HG03558 (cell line): ENCODE data around the gene CTBP1.

Source experiments
- ATAC-seq: cut with Tn5 transposase; IDR thresholded peaks from one replicate; pipeline ENCODE4 v1.9.1; 2021; ENCODE audit warnings: moderate number of reproducible peaks; ENCODE audit not compliant: unreplicated experiment; ENCODE audit errors: extremely low read depth

The CTBP1 gene

GRCh38 chr4:1213336-1213995, 35.5 kb downstream of the CTBP1 start:
- ATAC-seq, result no peak

- ATAC-seq, result no peak
These were observed 36.2 kb downstream of the CTBP1 start for GRCh38 chr4:1212546-1213335.

GRCh38 chr4:1211891-1212545, 36.9 kb downstream of the CTBP1 start:
- ATAC-seq, result no peak

- ATAC-seq, result no peak
These were observed 37.6 kb downstream of the CTBP1 start for GRCh38 chr4:1211371-1211770.

- ATAC-seq, result no peak
These were observed 38.0 kb downstream of the CTBP1 start for GRCh38 chr4:1210971-1211370.

GRCh38 chr4:1210241-1210841, 38.6 kb downstream of the CTBP1 start:
- no peak for ATAC-seq

GRCh38 chr4:1209821-1210220, 39.1 kb downstream of the CTBP1 start:
- no peak for ATAC-seq

GRCh38 chr4:1208970-1209704, 39.8 kb downstream of the CTBP1 start:
- ATAC-seq, result no peak

GRCh38 chr4:1208266-1208961, 40.5 kb downstream of the CTBP1 start:
- ATAC-seq, result no peak

GRCh38 chr4:1207603-1208265, 41.2 kb downstream of the CTBP1 start:
- ATAC-seq, result no peak

- no peak for ATAC-seq
These were observed 41.8 kb downstream of the CTBP1 start for GRCh38 chr4:1207157-1207470.

GRCh38 chr4:1206299-1207156, 42.4 kb downstream of the CTBP1 start:
- ATAC-seq, result no peak

GRCh38 chr4:1205586-1206298, 43.2 kb downstream of the CTBP1 start:
- no peak for ATAC-seq

- no peak for ATAC-seq
These were observed 43.9 kb downstream of the CTBP1 start for GRCh38 chr4:1204828-1205585.

- no peak for ATAC-seq
These were observed 44.6 kb downstream of the CTBP1 start for GRCh38 chr4:1204286-1204827.

- ATAC-seq, result no peak
These were observed 45.8 kb downstream of the CTBP1 start for GRCh38 chr4:1203026-1203616.
